DOHH2 (cell line): Measurements from ENCODE around the gene IRX4.

Experiments used
- H3F3A ChIP-seq: fragments of 200-600 bp; sonication (generic), shearing (Covaris generic); 2 replicates; pipeline ENCODE4 v1.6.0; 2016; ENCODE audit warnings: antibody characterized with exemption, mild to moderate bottlenecking; ENCODE audit not compliant: control insufficient read depth, insufficient read depth
- H3K27ac ChIP-seq: fragments of 200-600 bp; sonication (generic); 2 replicates; pipeline ENCODE4 v1.5.1; 2014; ENCODE audit warnings: low read depth, mild to moderate bottlenecking, low read length, moderate library complexity
- H3K27me3 ChIP-seq: fragments of 200-600 bp; sonication (generic); 2 replicates; pipeline ENCODE4 v1.6.1; 2014; ENCODE audit warnings: mild to moderate bottlenecking, low read length, mixed read lengths; ENCODE audit not compliant: control insufficient read depth
- H3K36me3 ChIP-seq: fragments of 200-600 bp; sonication (generic); 2 replicates; pipeline ENCODE4 v1.6.1; 2014; ENCODE audit warnings: mild to moderate bottlenecking, low read length, moderate library complexity, mixed read lengths; ENCODE audit not compliant: control insufficient read depth
- H3K4me1 ChIP-seq: fragments of 200-600 bp; sonication (generic); 2 replicates; pipeline ENCODE4 v1.6.1; 2014; ENCODE audit warnings: mild to moderate bottlenecking, low read length, mixed read lengths; ENCODE audit not compliant: control insufficient read depth
- H3K4me2 ChIP-seq: fragments of 200-600 bp; sonication (generic); 2 replicates; pipeline ENCODE4 v1.6.0; 2014; ENCODE audit warnings: mild to moderate bottlenecking, low read length, moderate library complexity
- H3K4me3 ChIP-seq: fragments of 200-600 bp; sonication (generic); 2 replicates; pipeline ENCODE4 v1.5.1; 2014; ENCODE audit warnings: mild to moderate bottlenecking, low read length, mixed read lengths
- H3K79me2 ChIP-seq: fragments of 200-600 bp; sonication (generic); 2 replicates; pipeline ENCODE4 v1.6.1; 2014; ENCODE audit warnings: mild to moderate bottlenecking, low read length, mixed read lengths; ENCODE audit not compliant: control insufficient read depth
- H3K9me2 ChIP-seq: fragments of 200-600 bp; sonication (generic); replicated peaks from 2 replicates; pipeline ENCODE4 v1.6.1; 2014; ENCODE audit warnings: mild to moderate bottlenecking, low read length, mixed read lengths; ENCODE audit not compliant: control insufficient read depth
- H3K9me3 ChIP-seq: fragments of 200-600 bp; sonication (generic); 2 replicates; pipeline ENCODE4 v1.6.1; 2014; ENCODE audit warnings: antibody characterized with exemption, low read length, mixed read lengths; ENCODE audit not compliant: control insufficient read depth, insufficient read depth
- H4K20me1 ChIP-seq: fragments of 200-600 bp; sonication (generic); 2 replicates; pipeline ENCODE4 v1.6.0; 2014; ENCODE audit warnings: low read depth, mild to moderate bottlenecking, antibody characterized with exemption, low read length, moderate library complexity; ENCODE audit not compliant: control insufficient read depth, insufficient read depth
- EZH2phosphoT487 ChIP-seq: fragments of 200-600 bp; sonication (generic); IDR thresholded peaks from 2 replicates; pipeline ENCODE4 v1.6.1; 2017; ENCODE audit warnings: borderline replicate concordance, mild to moderate bottlenecking, antibody characterized with exemption, low read length, moderate library complexity, mixed read lengths
- TF ChIP-seq, protein P1 (sequence below): fragments of 200-600 bp; sonication (generic); IDR thresholded peaks from one replicate; pipeline ENCODE4 v1.5.1; 2014; ENCODE audit warnings: antibody characterized with exemption, mild to moderate bottlenecking, low read depth, low read length; ENCODE audit not compliant: poor library complexity, severe bottlenecking

The IRX4 gene

GRCh38 chr5:1897816-1898450, 15.2 kb upstream of the IRX4 start:
- no peak overlapping the region for H3K4me2 ChIP-seq
- peaks cover 6% of the 10 kb centered on the region; the same call in 1 of the 2 replicates for H3K27me3 ChIP-seq
- no peaks in the 10 kb centered on the region for H3K79me2 ChIP-seq
- no peaks in the 10 kb centered on the region for H3K4me1 ChIP-seq
- H4K20me1 ChIP-seq, result no peaks in the 10 kb centered on the region
- H3K9me2 ChIP-seq, result no peaks in the 10 kb centered on the region
- no peak overlapping the region for H3K27ac ChIP-seq
- H3K36me3 ChIP-seq, result no peaks in the 10 kb centered on the region
- H3F3A ChIP-seq, result no peaks in the 10 kb centered on the region
- no peak for TF ChIP-seq EZH2phosphoT487
- TF ChIP-seq, protein P1, sequence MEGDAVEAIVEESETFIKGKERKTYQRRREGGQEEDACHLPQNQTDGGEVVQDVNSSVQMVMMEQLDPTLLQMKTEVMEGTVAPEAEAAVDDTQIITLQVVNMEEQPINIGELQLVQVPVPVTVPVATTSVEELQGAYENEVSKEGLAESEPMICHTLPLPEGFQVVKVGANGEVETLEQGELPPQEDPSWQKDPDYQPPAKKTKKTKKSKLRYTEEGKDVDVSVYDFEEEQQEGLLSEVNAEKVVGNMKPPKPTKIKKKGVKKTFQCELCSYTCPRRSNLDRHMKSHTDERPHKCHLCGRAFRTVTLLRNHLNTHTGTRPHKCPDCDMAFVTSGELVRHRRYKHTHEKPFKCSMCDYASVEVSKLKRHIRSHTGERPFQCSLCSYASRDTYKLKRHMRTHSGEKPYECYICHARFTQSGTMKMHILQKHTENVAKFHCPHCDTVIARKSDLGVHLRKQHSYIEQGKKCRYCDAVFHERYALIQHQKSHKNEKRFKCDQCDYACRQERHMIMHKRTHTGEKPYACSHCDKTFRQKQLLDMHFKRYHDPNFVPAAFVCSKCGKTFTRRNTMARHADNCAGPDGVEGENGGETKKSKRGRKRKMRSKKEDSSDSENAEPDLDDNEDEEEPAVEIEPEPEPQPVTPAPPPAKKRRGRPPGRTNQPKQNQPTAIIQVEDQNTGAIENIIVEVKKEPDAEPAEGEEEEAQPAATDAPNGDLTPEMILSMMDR, result no peak
- no peak overlapping the region for H3K4me3 ChIP-seq
- no peaks in the 10 kb centered on the region for H3K9me3 ChIP-seq

DNA sequence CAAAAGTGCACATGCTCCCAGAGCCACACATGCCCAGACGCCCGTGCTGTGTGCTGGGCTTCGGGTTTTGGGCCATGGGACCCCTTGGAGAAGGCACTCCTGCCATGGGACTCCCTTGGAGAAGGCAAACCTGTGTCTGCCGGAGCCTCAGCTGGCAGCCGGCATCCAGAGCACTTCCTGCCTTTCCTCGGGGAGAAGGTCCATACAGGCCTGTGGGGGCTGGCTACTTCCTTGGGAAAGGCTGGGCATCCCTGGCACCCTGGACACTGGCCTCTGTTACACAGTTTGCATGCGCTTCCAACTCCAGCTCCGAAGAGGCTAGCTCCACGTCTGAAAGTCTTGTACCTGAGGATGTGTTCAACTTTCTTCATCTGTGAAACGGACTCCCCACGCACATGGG, 14.7 kb upstream of the IRX4 start:
- Histone ChIP-seq H3K27ac (no peak overlapping the region), H3K27me3 (peaks cover 6% of the 10 kb centered on the region; the same call in 1 of the 2 replicates), H3F3A (no peaks in the 10 kb centered on the region), H3K4me3 (no peak overlapping the region), H3K9me2 (no peaks in the 10 kb centered on the region), H4K20me1 (no peaks in the 10 kb centered on the region), H3K36me3 (no peaks in the 10 kb centered on the region), H3K4me1 (no peaks in the 10 kb centered on the region), H3K79me2 (no peaks in the 10 kb centered on the region), H3K9me3 (no peaks in the 10 kb centered on the region), H3K4me2 (no peak overlapping the region)
- TF ChIP-seq, protein P1, result no peak

GRCh38 chr5:1896602-1897376, 14.1 kb upstream of the IRX4 start:
- no peak for TF ChIP-seq EZH2phosphoT487
- TF ChIP-seq, protein P1, result no peak
- no peaks in the 10 kb centered on the region for H3K4me1 ChIP-seq
- H3K27me3 ChIP-seq, result peaks cover 6% of the 10 kb centered on the region; the same call in 1 of the 2 replicates
- no peak overlapping the region for H3K4me2 ChIP-seq
- H3K36me3 ChIP-seq, result no peaks in the 10 kb centered on the region
- H3K79me2 ChIP-seq, result no peaks in the 10 kb centered on the region
- no peak overlapping the region for H3K27ac ChIP-seq
- H3K4me3 ChIP-seq, result no peak overlapping the region
- H3F3A ChIP-seq, result no peaks in the 10 kb centered on the region
- H4K20me1 ChIP-seq, result no peaks in the 10 kb centered on the region
- H3K9me2 ChIP-seq, result no peaks in the 10 kb centered on the region
- H3K9me3 ChIP-seq, result no peaks in the 10 kb centered on the region
